SJCRH30 (cell line): ENCODE measurements around the gene EMC7. TPM values are rescaled to one million over a fixed set of nuclear protein-coding genes. Genes with fewer than 3 reads are reported as not detected.
A peak's percentile ranks its signal among the peaks of the same experiment; 100 is the strongest.
"Not testable (repeated sequence)": the region's sequence is repeated elsewhere in the genome, so short reads cannot be mapped to it uniquely, and the experiment has no call there.

Source experiments
- DNase-seq, 2 experiments: peaks; one replicate each; pipeline ENCODE4 v3.0.0-alpha.2; 2015 to 2020
- H3K27ac ChIP-seq: fragments of 250-450 bp; sonication (Bioruptor Pico); 2 replicates; pipeline ENCODE4 v1.5.1; 2020; ENCODE audit warnings: mild to moderate bottlenecking, moderate library complexity
- H3K27me3 ChIP-seq: fragments of 250-450 bp; sonication (Bioruptor Pico); 2 replicates; pipeline ENCODE4 v1.5.1; 2020; ENCODE audit warnings: mild to moderate bottlenecking, moderate library complexity
- H3K36me3 ChIP-seq: fragments of 250-450 bp; sonication (Bioruptor Pico); 2 replicates; pipeline ENCODE4 v1.5.1; 2020; ENCODE audit warnings: mild to moderate bottlenecking, moderate library complexity
- H3K4me1 ChIP-seq: fragments of 250-450 bp; sonication (Bioruptor Pico); 2 replicates; pipeline ENCODE4 v1.5.1; 2020; ENCODE audit warnings: mild to moderate bottlenecking, moderate library complexity
- H3K4me3 ChIP-seq: fragments of 250-450 bp; sonication (Bioruptor Pico); 2 replicates; pipeline ENCODE4 v1.5.1; 2020; ENCODE audit warnings: mild to moderate bottlenecking, moderate library complexity
- H3K9me3 ChIP-seq: fragments of 250-450 bp; sonication (Bioruptor Pico); replicated peaks from 2 replicates; pipeline ENCODE4 v1.5.1; 2020; ENCODE audit warnings: mild to moderate bottlenecking, moderate library complexity
- total RNA-seq: library from RNA; depleted of rRNA; stranded (reverse); fragments of >200 nt; shearing (Covaris generic); gene quantifications from 2 replicates; pipeline ENCODE4 v1.2.3, GENCODE V29; 2014; rRNA removed

The EMC7 gene
- total RNA-seq, result 32.5 and 33.4 TPM in 2 replicates

GRCh38 chr15:34101366-34102174 lies at the start of gene EMC7, which contains the start of gene PGBD4:
EMC7 (minus strand) TSS chr15:34101862; CDS start chr15:34101839, 23 bp downstream.
PGBD4 (plus strand) TSS chr15:34102083; CDS start chr15:34102532, 449 bp downstream.
- Histone ChIP-seq H3K4me3 (peak within 1 kb of the TSS; percentile 95), H3K36me3 (0 out of 2 replicates have a peak, but pooled peaks cover 5% of the 10 kb centered on the region), H3K27me3 (no peaks in the 10 kb centered on the region), H3K4me1 (peaks cover 5% of the 10 kb centered on the region; the same call in 1 of the 2 replicates), H3K9me3 (no peaks in the 10 kb centered on the region), H3K27ac (peak within 1 kb of the TSS; percentile 72)
- peak; percentile 98 to 99 for DNase-seq

- Histone ChIP-seq H3K9me3 (no peaks in the 10 kb centered on the region), H3K27me3 (no peaks in the 10 kb centered on the region), H3K4me1 (no peaks in the 10 kb centered on the region), H3K27ac (no peak overlapping the region), H3K36me3 (peaks cover 30% of the 10 kb centered on the region), H3K4me3 (no peak overlapping the region)
- no peak for DNase-seq
These were observed 45.9 kb upstream of the EMC7 start for GRCh38 chr15:34147371-34148140.

GRCh38 chr15:34133511-34133910 lies 31.8 kb upstream of the EMC7 start:
- Histone ChIP-seq H3K4me1 (no peaks in the 10 kb centered on the region), H3K4me3 (no peak overlapping the region), H3K27ac (no peak overlapping the region), H3K9me3 (no peaks in the 10 kb centered on the region), H3K27me3 (no peaks in the 10 kb centered on the region), H3K36me3 (no peaks in the 10 kb centered on the region)
- DNase-seq, result no peak

- Histone ChIP-seq H3K4me3 (no peak overlapping the region), H3K4me1 (no peaks in the 10 kb centered on the region), H3K27me3 (no peaks in the 10 kb centered on the region), H3K27ac (no peak overlapping the region), H3K9me3 (no peaks in the 10 kb centered on the region), H3K36me3 (no peaks in the 10 kb centered on the region)
- DNase-seq, result no peak
These were observed 31.2 kb upstream of the EMC7 start for GRCh38 chr15:34132881-34133280.

GRCh38 chr15:34128898-34129297 lies 27.2 kb upstream of the EMC7 start:
- no peak overlapping the region for H3K4me3 ChIP-seq
- H3K27ac ChIP-seq, result no peak overlapping the region
- H3K9me3 ChIP-seq, result no peaks in the 10 kb centered on the region
- H3K27me3 ChIP-seq, result no peaks in the 10 kb centered on the region
- peaks cover 7% of the 10 kb centered on the region; the same call in 1 of the 2 replicates for H3K4me1 ChIP-seq
- no peaks in the 10 kb centered on the region for H3K36me3 ChIP-seq
- DNase-seq, result no peak

- no peak for DNase-seq
- no peaks in the 10 kb centered on the region for H3K36me3 ChIP-seq
- H3K27ac ChIP-seq, result no peak overlapping the region
- no peaks in the 10 kb centered on the region for H3K9me3 ChIP-seq
- H3K27me3 ChIP-seq, result no peaks in the 10 kb centered on the region
- peaks cover 9% of the 10 kb centered on the region; the same call in 1 of the 2 replicates for H3K4me1 ChIP-seq
- H3K4me3 ChIP-seq, result no peak overlapping the region
These were observed 24.9 kb upstream of the EMC7 start for GRCh38 chr15:34126522-34126921.

- Histone ChIP-seq H3K9me3 (no peaks in the 10 kb centered on the region), H3K27me3 (no peaks in the 10 kb centered on the region), H3K36me3 (no peaks in the 10 kb centered on the region), H3K27ac (no peak overlapping the region), H3K4me3 (no peak overlapping the region), H3K4me1 (peaks cover 9% of the 10 kb centered on the region; the same call in 1 of the 2 replicates)
- no peak for DNase-seq
These were observed 24.3 kb upstream of the EMC7 start for GRCh38 chr15:34125945-34126344.

GRCh38 chr15:34124651-34125050 lies 23.0 kb upstream of the EMC7 start:
- no peak overlapping the region for H3K4me3 ChIP-seq
- DNase-seq, result peak in 1 of 2 experiments; percentile 53
- no peaks in the 10 kb centered on the region for H3K9me3 ChIP-seq
- H3K27ac ChIP-seq, result no peak overlapping the region
- H3K27me3 ChIP-seq, result no peaks in the 10 kb centered on the region
- H3K4me1 ChIP-seq, result peaks cover 9% of the 10 kb centered on the region
- no peaks in the 10 kb centered on the region for H3K36me3 ChIP-seq

- Histone ChIP-seq H3K36me3 (no peaks in the 10 kb centered on the region), H3K4me3 (peak overlapping the region; percentile 10; the same call in 1 of the 2 replicates), H3K9me3 (no peaks in the 10 kb centered on the region), H3K27me3 (no peaks in the 10 kb centered on the region), H3K27ac (no peak overlapping the region), H3K4me1 (peaks cover 9% of the 10 kb centered on the region)
- peak; percentile 51 to 58 for DNase-seq
These were observed 21.1 kb upstream of the EMC7 start for GRCh38 chr15:34122771-34123183.

GRCh38 chr15:34121786-34122185 lies 20.1 kb upstream of the EMC7 start:
- DNase-seq, H3K27me3 ChIP-seq, H3K9me3 ChIP-seq, H3K4me3 ChIP-seq, H3K4me1 ChIP-seq, H3K27ac ChIP-seq, H3K36me3 ChIP-seq: not testable (repeated sequence)

GRCh38 chr15:34120420-34120819 lies 18.8 kb upstream of the EMC7 start:
- peaks cover 12% of the 10 kb centered on the region for H3K4me1 ChIP-seq
- H3K27me3 ChIP-seq, H3K36me3 ChIP-seq, H3K27ac ChIP-seq, DNase-seq, H3K4me3 ChIP-seq, H3K9me3 ChIP-seq: not testable (repeated sequence)

GRCh38 chr15:34119291-34119690 lies 17.6 kb upstream of the EMC7 start:
- no peaks in the 10 kb centered on the region for H3K36me3 ChIP-seq
- H3K4me1 ChIP-seq, result peaks cover 6% of the 10 kb centered on the region
- no peak overlapping the region for H3K27ac ChIP-seq
- no peaks in the 10 kb centered on the region for H3K9me3 ChIP-seq
- H3K4me3 ChIP-seq, result no peak overlapping the region
- peak; percentile 37 to 56 for DNase-seq
- no peaks in the 10 kb centered on the region for H3K27me3 ChIP-seq

- H3K27me3 ChIP-seq, result no peaks in the 10 kb centered on the region
- H3K27ac ChIP-seq, result no peak overlapping the region
- no peaks in the 10 kb centered on the region for H3K9me3 ChIP-seq
- no peaks in the 10 kb centered on the region for H3K36me3 ChIP-seq
- peaks cover 2% of the 10 kb centered on the region for H3K4me1 ChIP-seq
- DNase-seq, result peak; percentile 17 to 31
- H3K4me3 ChIP-seq, result no peak overlapping the region
These were observed 15.0 kb upstream of the EMC7 start for GRCh38 chr15:34116620-34117019.

GRCh38 chr15:34114739-34115138 lies 13.1 kb upstream of the EMC7 start:
- H3K9me3 ChIP-seq, result no peaks in the 10 kb centered on the region

GRCh38 chr15:34114215-34114614 lies 12.6 kb upstream of the EMC7 start:
- Histone ChIP-seq H3K4me1 (peaks cover 2% of the 10 kb centered on the region), H3K9me3 (no peaks in the 10 kb centered on the region), H3K36me3 (no peaks in the 10 kb centered on the region), H3K4me3 (no peak overlapping the region), H3K27ac (no peak overlapping the region), H3K27me3 (no peaks in the 10 kb centered on the region)
- DNase-seq, result no peak

More at GRCh38 chr15:34114739-34115138, 13.1 kb upstream of the EMC7 start:
- H3K36me3 ChIP-seq, result no peaks in the 10 kb centered on the region
- no peak for DNase-seq
- no peak overlapping the region for H3K27ac ChIP-seq
- H3K27me3 ChIP-seq, result no peaks in the 10 kb centered on the region
- peaks cover 2% of the 10 kb centered on the region for H3K4me1 ChIP-seq
- H3K4me3 ChIP-seq, result no peak overlapping the region
